Stimulated activated CD4-positive, alpha-beta T cell treated with anti-CD3 and anti-CD28 coated beads, Interleukin-2, amount 100 ng/mL, for 48 hours (primary cell): ENCODE data around the gene PHF2.

Experiments used
- DNase-seq, 2 donors: peaks; one replicate each; pipeline ENCODE4 v3.0.0-alpha.2; 2020

The PHF2 gene

GRCh38 chr9:93603011-93603410 lies 26.6 kb downstream of the PHF2 start:
- no peak for DNase-seq

DNA sequence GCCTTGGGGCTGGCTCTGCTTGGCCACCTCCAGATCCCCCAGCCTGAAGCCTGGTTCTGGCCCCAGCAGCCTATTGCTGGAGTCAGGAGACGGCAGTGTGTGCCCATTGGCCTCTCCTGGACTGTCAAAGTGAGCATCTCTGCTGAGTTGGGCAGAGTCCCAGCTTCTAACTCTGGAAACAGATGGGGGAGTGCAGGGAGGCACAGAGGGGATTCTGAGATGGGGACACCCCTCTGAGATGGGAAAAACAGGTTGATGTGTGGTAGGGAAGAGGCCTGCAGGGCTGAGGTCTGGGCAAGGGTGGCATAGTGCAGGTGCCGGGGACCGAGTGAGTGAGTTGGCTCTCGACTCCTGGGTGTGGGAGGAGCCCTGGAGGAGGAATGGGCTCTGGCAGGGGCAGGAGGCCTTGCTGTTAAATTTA lies 27.5 kb downstream of the PHF2 start:
- no peak for DNase-seq

DNA sequence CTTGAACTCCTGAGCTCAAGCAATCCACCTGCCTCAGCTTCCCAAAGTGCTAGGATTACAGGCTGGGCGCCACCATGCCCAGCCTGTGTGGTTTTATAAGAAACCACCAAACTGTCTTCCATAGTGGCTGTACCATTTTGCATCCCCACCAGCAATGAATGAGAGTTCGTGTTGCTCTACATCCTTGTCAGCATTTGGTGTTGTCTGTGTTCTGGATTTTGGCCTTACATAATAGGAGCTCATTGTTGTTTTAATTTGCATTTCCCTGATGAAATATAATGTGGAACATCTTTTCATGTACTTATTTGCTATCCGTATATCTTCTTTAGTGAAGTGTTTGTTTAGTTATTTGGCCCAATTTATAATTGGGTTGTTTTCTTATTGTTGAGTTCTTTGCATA lies 29.8 kb downstream of the PHF2 start:
- DNase-seq: no peak

- no peak for DNase-seq
These were observed 33.8 kb downstream of the PHF2 start for GRCh38 chr9:93610206-93610605.

DNA sequence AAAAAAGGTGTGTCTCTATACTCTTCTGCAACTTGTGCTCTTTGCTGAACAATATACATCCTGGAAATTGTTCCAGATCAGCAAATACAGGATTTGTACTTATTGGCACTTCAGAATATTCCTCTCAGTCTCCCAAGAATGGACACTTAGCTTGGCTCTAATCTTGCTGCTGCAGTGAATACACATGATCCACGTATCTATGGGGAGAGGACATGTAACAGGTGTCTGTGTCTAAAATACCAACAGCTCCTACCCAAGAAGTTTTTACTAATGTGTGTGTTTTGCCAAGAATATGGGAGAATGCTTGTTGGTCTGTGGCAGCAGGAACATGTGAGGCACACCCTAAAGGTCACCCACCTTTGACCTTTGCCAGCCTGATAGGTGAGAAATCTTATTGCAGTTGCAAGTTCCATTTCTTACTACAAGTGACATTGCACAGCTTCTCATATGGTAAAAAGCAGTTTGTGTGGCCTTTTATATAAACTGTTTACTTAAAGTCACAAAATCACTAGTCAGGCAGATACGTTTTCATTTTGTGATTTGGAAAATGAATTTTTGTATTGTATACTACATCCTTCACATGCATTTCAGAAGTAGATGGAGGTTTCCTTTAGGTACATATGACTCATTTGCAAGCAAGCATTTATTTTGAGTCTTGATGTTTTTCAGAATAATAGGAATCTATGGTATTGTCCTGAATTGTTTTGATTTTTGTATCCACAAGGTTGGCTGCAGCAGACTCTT lies 35.8 kb downstream of the PHF2 start:
- DNase-seq: no peak

GRCh38 chr9:93612796-93613154 lies 36.4 kb downstream of the PHF2 start:
- DNase-seq: no peak

DNA sequence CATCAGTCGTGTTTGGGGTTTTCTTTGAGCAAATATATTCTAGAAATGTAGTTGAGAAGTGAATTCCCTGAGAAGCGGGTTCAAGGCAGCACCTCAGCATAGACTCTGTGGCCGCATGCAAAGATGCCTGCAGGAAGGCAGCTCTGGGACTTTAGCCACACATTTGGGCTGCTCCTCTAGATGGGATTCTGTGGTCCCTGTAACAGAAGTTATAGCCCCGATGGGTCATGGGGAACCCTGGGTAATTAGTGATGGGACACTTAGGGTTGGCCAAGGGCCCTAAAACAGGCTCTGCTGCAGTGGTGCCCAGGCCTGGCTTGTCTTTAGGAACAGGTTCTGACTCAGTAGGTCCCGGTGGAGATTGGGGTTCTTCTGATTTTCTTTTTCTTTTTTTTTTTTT lies 36.8 kb downstream of the PHF2 start:
- no peak for DNase-seq

DNA sequence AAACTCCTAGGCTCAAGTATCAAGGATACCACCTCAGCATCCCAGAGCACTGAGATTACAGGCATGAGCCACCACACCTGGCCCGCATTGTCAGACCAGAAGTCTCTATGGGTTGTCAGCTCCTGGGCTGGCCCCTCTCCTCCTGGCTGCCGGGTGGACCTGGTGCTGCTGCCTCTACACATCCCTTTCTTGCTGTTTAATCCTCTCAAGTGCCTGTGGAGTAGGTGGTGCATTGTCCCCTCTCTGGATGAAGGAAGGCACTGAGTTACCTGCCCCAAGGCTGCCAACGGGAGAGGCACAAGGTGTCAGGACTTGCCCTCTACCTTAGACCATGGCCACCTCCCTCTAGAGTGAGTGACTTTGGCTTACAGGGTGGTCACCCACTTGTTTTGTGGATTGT lies 37.4 kb downstream of the PHF2 start:
- no peak for DNase-seq

GRCh38 chr9:93614830-93615468 lies 38.6 kb downstream of the PHF2 start:
- DNase-seq: no peak

GRCh38 chr9:93616044-93616443 lies 39.7 kb downstream of the PHF2 start:
- no peak for DNase-seq

GRCh38 chr9:93617273-93617672 lies 40.9 kb downstream of the PHF2 start:
- no peak for DNase-seq

DNA sequence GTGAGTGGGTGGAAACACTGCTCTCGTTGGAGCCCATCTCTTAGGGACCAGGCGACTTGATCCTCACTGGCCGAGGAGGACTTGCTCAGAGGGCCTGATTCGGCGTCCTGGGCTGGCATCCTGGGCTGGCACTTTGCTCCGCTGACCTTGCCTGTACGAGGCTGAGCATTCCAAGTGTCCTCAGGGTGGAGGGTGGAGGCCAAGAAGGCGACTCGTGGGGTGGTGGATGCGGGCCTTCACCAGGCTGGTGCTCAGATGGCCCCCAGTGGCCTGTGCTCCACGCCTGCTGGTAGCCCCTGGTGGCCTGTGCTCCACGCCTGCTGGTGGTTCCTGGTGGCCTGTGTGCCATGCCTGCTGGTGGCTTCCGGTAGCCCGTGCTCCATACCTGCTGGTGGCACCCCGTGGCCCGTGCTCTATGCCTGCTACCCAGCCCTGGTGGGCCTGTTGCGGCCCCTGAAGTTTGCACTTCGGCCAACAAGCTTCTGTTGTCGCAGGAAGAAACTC lies 42.9 kb downstream of the PHF2 start:
- DNase-seq: no peak

DNA sequence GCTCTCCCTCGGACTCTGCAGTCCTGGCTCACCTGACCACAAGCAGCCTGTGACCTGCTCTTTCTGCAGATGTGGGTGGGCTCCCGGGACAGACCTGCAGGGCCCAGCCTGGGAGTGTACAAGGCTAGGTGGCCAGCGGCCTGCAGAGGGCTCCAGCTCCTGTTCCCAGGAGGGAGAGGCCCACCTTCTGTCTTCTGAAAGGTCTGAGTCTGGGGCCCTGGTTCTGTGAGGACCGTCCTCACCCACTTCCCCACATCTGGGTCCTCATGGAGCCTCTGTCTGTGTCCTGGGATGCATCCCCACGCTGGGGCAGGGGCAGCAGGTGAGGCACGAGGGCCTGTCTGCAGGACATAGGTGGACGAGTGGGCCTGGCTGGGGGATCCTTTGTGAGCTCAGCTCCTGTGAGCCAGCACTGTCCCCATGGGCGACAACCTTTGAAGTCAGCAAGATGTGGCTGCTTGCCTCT lies 43.7 kb downstream of the PHF2 start:
- no peak for DNase-seq

GRCh38 chr9:93620881-93621820 lies 44.8 kb downstream of the PHF2 start:
- DNase-seq: no peak

GRCh38 chr9:93621922-93622321 lies 45.5 kb downstream of the PHF2 start:
- DNase-seq: no peak

DNA sequence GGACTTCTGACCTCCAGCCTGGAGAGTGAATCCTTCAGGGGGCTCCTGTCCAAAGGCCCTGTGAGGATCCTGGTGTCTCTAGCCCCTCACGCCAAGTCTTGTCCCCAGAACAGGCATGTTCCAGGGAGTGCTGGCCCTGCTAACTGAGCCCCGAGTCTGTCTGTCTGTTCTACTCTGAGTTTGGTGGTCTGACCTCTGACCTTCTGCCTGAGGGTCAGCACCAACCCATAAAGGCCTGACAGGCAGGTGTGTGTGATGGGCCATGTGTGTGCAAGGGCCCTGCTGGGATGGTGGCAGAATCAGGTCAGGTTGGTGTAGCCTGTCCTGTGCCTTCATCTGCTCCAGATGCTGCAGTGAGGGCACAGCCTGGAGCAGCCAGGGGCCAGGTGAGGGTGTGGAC lies 46.3 kb downstream of the PHF2 start:
- DNase-seq: no peak

GRCh38 chr9:93623753-93624152 lies 47.4 kb downstream of the PHF2 start:
- no peak for DNase-seq

- DNase-seq: no peak
These were observed 48.0 kb downstream of the PHF2 start for GRCh38 chr9:93624431-93624834.

DNA sequence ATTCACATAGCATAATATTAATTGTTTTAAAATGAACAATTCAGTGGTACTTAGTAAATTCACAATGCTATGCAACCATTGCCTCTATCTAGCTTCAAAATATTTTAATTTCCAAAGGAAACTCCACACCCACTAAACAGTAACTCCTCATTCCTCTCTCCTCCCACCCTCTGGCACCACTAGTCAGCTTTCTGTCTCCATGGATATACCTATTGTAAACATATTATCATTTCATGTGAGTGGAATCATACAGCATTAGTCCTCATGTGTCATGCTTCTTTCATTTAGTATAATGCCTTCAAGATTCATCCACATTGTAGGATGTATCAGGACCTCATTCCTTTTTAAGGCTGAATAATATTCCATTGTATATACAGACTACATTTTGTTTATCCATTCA lies 48.6 kb downstream of the PHF2 start:
- DNase-seq: no peak

DNA sequence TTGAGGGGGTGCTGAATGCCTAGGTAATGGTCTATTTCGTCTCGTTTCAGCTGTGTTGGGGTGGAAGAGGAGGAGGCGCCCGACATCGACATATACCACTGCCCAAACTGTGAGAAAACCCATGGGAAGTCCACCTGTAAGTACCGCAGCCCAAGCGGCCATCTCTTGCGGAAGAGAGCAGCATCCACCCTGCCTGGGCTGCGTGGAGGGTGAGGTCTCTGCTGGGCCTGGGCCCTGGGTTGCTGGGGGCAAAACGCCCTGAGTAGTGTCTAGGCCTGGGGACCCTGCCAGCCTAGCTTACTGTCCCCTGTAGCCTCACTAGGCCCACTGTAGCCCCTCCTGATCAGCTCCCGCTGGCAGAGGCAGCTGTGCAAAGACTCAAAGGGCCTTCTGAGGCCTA lies 53.5 kb downstream of the PHF2 start:
- no peak for DNase-seq

GRCh38 chr9:93630806-93631411 lies 54.5 kb downstream of the PHF2 start:
- no peak for DNase-seq

GRCh38 chr9:93633492-93634221 lies 57.3 kb downstream of the PHF2 start:
- no peak for DNase-seq
